ENCODE measurements around the gene SNX27. TPM values are rescaled to one million over a fixed set of nuclear protein-coding genes. Genes with fewer than 3 reads are reported as not detected.

The SNX27 gene
- total and polyA plus RNA-seq, 11 donors = 9.6 to 39.4 (median 29.0) TPM

- H3K36me3 ChIP-seq = no peaks in the 10 kb centered on the region
- no peak for TF ChIP-seq POLR2A (IDR thresholded peaks at IDR 0.05)
- WGBS, 4 donors = 28 to 40% (median 30%) methylated on average over 17 of the region's 17 CpGs
- peak overlapping the region in 3 of 12 donors; percentile 69 to 85 (median 76) for H3K27ac ChIP-seq
- H3K4me1 ChIP-seq = peaks cover 0 to 47% (median 29%) of the 10 kb centered on the region in 12 donors
- intact Hi-C loops (cut with DNase I) = no loop called here
- DNase-seq (no peak), ATAC-seq (no peak)
- H3K4me3 ChIP-seq = peak overlapping the region; percentile 27 to 74 (median 58)
- peaks cover 0 to 30% (median 0%) of the 10 kb centered on the region in 9 donors for H3K27me3 ChIP-seq
- no peaks in the 10 kb centered on the region for H3K9me3 ChIP-seq
These were observed 110.1 kb downstream of the SNX27 start for GRCh38 chr1:151721788-151722510.

DNA sequence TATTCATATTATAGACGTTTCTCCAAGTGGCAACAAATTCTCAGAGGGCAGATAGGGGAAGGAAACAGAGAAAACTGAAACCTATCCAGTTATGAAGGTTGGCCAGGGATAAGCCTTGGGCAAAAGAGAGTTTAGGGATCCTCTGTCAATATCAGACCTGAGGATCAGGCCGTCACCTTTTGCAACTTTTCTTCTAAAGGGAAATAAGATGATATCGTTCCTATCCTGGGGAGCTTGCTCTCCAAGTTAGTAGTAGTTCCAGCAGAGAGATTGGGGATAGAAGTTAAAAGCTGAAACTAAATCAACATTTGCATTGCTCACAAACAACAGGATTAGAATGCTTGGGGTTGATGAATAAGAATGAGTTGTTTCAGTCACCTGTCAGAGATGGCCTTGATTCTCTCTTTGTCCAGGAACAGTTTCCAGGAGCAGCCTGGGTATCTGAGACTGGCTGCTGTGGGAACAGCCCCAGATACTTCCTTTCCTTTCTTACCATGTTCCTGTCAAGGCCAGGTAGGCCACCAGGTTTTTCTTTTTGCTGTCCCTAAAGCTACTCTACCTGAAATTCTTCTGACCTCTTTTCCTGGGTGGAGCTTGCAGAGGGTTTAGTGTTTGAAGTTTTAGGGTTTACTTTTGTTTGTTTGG is 112.0 kb downstream of the SNX27 start:
- Histone ChIP-seq H3K4me3 (no peak overlapping the region), H3K27ac (no peak overlapping the region), H3K36me3 (no peaks in the 10 kb centered on the region), H3K4me1 (peaks cover 0 to 37% (median 19%) of the 10 kb centered on the region in 12 donors), H3K9me3 (no peaks in the 10 kb centered on the region), H3K27me3 (peaks cover 0 to 18% (median 0%) of the 10 kb centered on the region in 9 donors)
- ATAC-seq (no peak), DNase-seq (no peak)
- TF ChIP-seq CTCF (IDR thresholded peaks at IDR 0.05) (no peak), POLR2A (IDR thresholded peaks at IDR 0.05) (no peak)
- 50 to 65% (median 59%) methylated on average over 3 of the region's 3 CpGs for WGBS, 4 donors
- intact Hi-C loops (cut with DNase I) = no loop called here

DNA sequence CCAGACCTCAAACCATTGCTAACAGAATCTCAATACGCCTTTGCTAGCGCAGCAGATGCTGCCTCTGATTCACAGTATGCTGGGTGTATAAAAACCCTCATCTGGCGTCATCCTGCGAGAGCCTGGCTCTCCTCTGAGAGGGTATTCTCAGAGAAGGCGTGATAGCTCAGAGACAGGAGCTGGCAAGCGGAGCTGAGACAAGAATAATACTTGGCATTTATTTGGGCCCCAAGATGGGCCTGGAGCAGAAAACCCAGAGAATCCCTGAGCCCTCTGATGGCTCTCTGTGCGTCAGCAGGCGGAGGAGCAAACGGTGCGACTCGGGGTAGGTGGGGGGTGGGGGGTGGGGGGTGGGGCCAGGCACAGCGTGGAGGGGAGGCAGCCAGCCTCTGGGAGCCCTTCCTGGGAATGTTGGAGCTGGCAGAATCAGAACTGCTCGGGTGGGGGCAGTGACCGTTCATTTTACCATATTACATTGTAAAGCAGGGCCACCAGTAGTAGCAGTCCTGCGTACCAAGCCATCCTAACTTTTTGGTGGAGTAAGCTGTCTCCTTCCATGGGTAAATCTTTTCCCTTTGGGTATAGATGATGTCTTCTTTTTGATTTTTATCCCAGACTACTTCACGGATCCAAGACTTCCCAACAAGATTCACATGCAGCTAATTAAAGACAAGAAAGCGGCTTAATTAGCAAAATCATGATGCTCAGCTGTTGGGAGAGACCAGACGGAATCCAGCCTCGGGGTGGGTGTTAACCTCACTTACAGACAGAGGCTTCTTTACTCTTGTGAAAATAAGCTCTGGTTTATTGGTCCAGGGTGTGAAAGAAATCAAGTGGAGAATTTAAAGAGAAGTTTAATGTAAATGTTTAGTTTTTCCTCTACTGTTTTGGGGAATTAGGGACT is 116.6 kb downstream of the SNX27 start:
- peaks cover 0 to 12% (median 1%) of the 10 kb centered on the region in 12 donors for H3K4me1 ChIP-seq
- WGBS, 4 donors = 24 to 32% (median 26%) methylated on average over 18 to 19 of the region's 19 CpGs

More for the DNA sequence above, 116.6 kb downstream of the SNX27 start:
- TF ChIP-seq CTCF (IDR thresholded peaks at IDR 0.05) = no peak
- no peak for TF ChIP-seq POLR2A (IDR thresholded peaks at IDR 0.05)
- Histone ChIP-seq H3K9me3 (no peaks in the 10 kb centered on the region), H3K36me3 (no peaks in the 10 kb centered on the region), H3K4me3 (peak overlapping the region in 9 of 12 donors; percentile 9 to 38 (median 23)), H3K27me3 (peaks cover 0 to 21% (median 0%) of the 10 kb centered on the region in 9 donors), H3K27ac (peak overlapping the region in 7 of 12 donors; percentile 16 to 79 (median 60))
- intact Hi-C loops (cut with DNase I) = loop anchor here in 1 of 10 donors (5.0 kb wide), 1 partner anchor 116 kb away; the partner anchor contains the start of gene SNX27
- peak in 2 of 5 donors; percentile 43 to 51 for DNase-seq
- peak; percentile 86 to 93 (median 91) for ATAC-seq

Data from heart left ventricle (tissue), 16 donors.